ENCODE data around the gene HIVEP3.

Gene HIVEP3

DNA sequence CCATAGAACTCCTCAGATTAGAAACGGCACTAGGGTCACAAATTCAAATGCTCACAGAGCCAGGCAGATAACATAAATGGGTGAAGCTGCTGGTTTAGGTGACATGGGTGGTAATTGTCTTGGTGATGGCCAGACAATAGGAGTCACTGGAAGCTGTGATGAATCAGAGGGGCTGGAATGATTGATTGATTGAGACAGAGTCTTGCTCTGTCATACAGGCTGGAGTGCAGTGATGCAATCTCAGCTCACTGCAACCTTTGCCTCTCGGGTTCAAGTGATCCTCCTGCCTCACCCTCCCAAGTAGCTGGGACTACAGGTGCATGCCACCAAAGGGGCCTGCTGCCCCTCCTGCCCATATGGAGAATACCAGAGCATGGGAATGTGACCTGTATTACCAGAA is 63.0 kb downstream of the HIVEP3 start:
- Histone ChIP-seq H3K4me2 (ENCODE audit: insufficient read depth, low read length) (no peak overlapping the region), H3K9me3 (ENCODE audit: insufficient read depth, low read length, severe bottlenecking) (no peaks in the 10 kb centered on the region), H3K27ac (ENCODE audit: low read length) (peak overlapping the region; percentile 52), H2AFZ (ENCODE audit: low read depth, low read length) (no peak overlapping the region), H3K79me2 (ENCODE audit: insufficient read depth, low read length) (peaks cover 94% of the 10 kb centered on the region), H3K36me3 (ENCODE audit: insufficient read depth, low read length) (peaks cover 77% of the 10 kb centered on the region), H3K4me1 (ENCODE audit: insufficient read depth, low read length) (peaks cover 51% of the 10 kb centered on the region), H3K27me3 (ENCODE audit: insufficient read depth, low read length, poor library complexity) (no peaks in the 10 kb centered on the region), H3K4me3 (ENCODE audit: low read depth in 1 of 2, low read length in 2 of 2) (no peak overlapping the region), H4K20me1 (ENCODE audit: insufficient read depth, low read length) (peaks cover 61% of the 10 kb centered on the region), H3K9ac (ENCODE audit: low read depth, low read length) (no peak overlapping the region)
- DNase-seq: no peak
- TF ChIP-seq, protein P1, sequence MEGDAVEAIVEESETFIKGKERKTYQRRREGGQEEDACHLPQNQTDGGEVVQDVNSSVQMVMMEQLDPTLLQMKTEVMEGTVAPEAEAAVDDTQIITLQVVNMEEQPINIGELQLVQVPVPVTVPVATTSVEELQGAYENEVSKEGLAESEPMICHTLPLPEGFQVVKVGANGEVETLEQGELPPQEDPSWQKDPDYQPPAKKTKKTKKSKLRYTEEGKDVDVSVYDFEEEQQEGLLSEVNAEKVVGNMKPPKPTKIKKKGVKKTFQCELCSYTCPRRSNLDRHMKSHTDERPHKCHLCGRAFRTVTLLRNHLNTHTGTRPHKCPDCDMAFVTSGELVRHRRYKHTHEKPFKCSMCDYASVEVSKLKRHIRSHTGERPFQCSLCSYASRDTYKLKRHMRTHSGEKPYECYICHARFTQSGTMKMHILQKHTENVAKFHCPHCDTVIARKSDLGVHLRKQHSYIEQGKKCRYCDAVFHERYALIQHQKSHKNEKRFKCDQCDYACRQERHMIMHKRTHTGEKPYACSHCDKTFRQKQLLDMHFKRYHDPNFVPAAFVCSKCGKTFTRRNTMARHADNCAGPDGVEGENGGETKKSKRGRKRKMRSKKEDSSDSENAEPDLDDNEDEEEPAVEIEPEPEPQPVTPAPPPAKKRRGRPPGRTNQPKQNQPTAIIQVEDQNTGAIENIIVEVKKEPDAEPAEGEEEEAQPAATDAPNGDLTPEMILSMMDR (IDR thresholded peaks at IDR 0.05; ENCODE audit: borderline replicate concordance, extremely low read depth, low read length, poor library complexity, severe bottlenecking): no peak
- no peak for TF ChIP-seq EZH2 (IDR thresholded peaks at IDR 0.05; ENCODE audit: borderline replicate concordance, low read depth, low read length, severe bottlenecking)
- no peak for ATAC-seq (ENCODE audit: insufficient read depth, low read depth)

DNA sequence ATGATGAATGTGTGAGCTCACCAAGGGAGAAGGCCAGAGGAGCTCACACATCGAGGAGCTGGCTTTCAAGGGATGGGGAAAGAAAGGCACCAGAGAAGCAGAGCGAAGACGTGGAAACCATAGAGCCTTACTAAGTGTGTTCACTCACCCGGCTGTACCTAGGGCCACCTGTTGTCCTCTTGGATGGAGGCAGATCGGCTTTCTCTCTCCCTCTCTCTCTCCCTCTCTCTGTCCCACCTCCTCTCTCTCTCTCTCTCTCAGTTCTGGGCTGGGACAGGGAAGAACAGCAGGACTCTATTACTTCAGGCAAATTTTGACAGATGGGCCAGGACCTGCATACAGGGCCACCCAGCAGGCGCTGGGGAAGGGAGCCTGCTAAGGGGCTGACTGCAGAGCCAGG is 64.8 kb downstream of the HIVEP3 start:
- Histone ChIP-seq H3K4me3 (ENCODE audit: low read depth in 1 of 2, low read length in 2 of 2) (no peak overlapping the region), H3K4me2 (ENCODE audit: insufficient read depth, low read length) (no peak overlapping the region), H3K9me3 (ENCODE audit: insufficient read depth, low read length, severe bottlenecking) (no peaks in the 10 kb centered on the region), H3K79me2 (ENCODE audit: insufficient read depth, low read length) (peaks cover 93% of the 10 kb centered on the region), H3K36me3 (ENCODE audit: insufficient read depth, low read length) (peaks cover 67% of the 10 kb centered on the region), H4K20me1 (ENCODE audit: insufficient read depth, low read length) (peaks cover 59% of the 10 kb centered on the region), H3K9ac (ENCODE audit: low read depth, low read length) (no peak overlapping the region), H3K27me3 (ENCODE audit: insufficient read depth, low read length, poor library complexity) (no peaks in the 10 kb centered on the region), H2AFZ (ENCODE audit: low read depth, low read length) (no peak overlapping the region), H3K27ac (ENCODE audit: low read length) (peak overlapping the region; percentile 62), H3K4me1 (ENCODE audit: insufficient read depth, low read length) (peaks cover 66% of the 10 kb centered on the region)
- DNase-seq (no peak), ATAC-seq (ENCODE audit: insufficient read depth, low read depth) (no peak)
- TF ChIP-seq, protein P1 (IDR thresholded peaks at IDR 0.05; ENCODE audit: borderline replicate concordance, extremely low read depth, low read length, poor library complexity, severe bottlenecking): no peak
- no peak for TF ChIP-seq EZH2 (IDR thresholded peaks at IDR 0.05; ENCODE audit: borderline replicate concordance, low read depth, low read length, severe bottlenecking)

DNA sequence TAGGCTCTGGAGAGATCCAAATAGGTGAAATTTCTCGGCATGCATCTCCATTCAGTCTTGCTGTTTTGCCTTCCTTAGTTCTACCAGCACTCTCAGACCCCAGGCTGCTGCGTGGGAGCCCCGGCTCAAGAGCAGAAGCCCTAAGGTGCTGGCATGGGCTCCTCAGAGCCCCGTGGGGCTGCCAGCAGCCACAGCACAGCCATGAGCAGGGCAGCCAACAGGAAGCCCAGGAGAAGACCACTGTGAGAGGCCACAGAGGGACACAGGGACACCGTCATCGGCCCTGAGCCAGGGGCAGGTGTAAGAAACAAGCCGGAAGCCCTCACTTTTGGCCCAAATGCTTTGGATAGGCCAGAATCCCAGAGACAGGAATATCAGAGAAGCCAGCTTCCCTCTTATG is 66.6 kb downstream of the HIVEP3 start:
- peaks cover 61% of the 10 kb centered on the region for H3K4me1 ChIP-seq (ENCODE audit: insufficient read depth, low read length)
- no peak for DNase-seq
- H4K20me1 ChIP-seq (ENCODE audit: insufficient read depth, low read length): peaks cover 66% of the 10 kb centered on the region
- peaks cover 93% of the 10 kb centered on the region for H3K79me2 ChIP-seq (ENCODE audit: insufficient read depth, low read length)
- peak overlapping the region; percentile 62 for H3K27ac ChIP-seq (ENCODE audit: low read length)
- H2AFZ ChIP-seq (ENCODE audit: low read depth, low read length): no peak overlapping the region
- no peaks in the 10 kb centered on the region for H3K9me3 ChIP-seq (ENCODE audit: insufficient read depth, low read length, severe bottlenecking)
- no peak for TF ChIP-seq EZH2 (IDR thresholded peaks at IDR 0.05; ENCODE audit: borderline replicate concordance, low read depth, low read length, severe bottlenecking)
- TF ChIP-seq, protein P1 (IDR thresholded peaks at IDR 0.05; ENCODE audit: borderline replicate concordance, extremely low read depth, low read length, poor library complexity, severe bottlenecking): no peak
- H3K36me3 ChIP-seq (ENCODE audit: insufficient read depth, low read length): peaks cover 67% of the 10 kb centered on the region
- H3K9ac ChIP-seq (ENCODE audit: low read depth, low read length): no peak overlapping the region
- ATAC-seq (ENCODE audit: insufficient read depth, low read depth): no peak
- H3K4me3 ChIP-seq (ENCODE audit: low read depth in 1 of 2, low read length in 2 of 2): no peak overlapping the region
- no peak overlapping the region for H3K4me2 ChIP-seq (ENCODE audit: insufficient read depth, low read length)
- no peaks in the 10 kb centered on the region for H3K27me3 ChIP-seq (ENCODE audit: insufficient read depth, low read length, poor library complexity)

DNA sequence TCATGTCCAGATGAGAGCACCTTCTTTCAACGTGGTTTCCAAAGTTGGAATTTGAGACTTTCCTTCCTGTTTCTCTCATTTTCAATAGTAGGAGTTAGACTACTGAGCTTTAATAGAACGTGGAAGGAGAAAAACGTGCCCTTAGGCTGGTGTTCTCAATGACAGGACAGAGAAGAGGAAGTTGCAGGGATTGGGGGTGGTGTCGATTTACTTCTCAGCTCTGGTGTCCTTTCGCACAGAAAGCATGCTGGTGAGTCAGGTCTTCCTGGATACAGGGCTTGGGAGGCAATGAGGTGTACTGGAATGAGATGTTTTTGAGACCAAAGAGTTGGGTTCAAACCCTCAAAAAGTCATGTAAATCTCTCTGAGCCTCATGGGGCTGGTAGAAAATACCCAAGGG is 67.1 kb downstream of the HIVEP3 start:
- no peaks in the 10 kb centered on the region for H3K9me3 ChIP-seq (ENCODE audit: insufficient read depth, low read length, severe bottlenecking)
- DNase-seq (no peak), ATAC-seq (ENCODE audit: insufficient read depth, low read depth) (no peak)
- H3K79me2 ChIP-seq (ENCODE audit: insufficient read depth, low read length): peaks cover 93% of the 10 kb centered on the region
- no peak overlapping the region; the same call in 1 of the 2 replicates for H3K4me2 ChIP-seq (ENCODE audit: insufficient read depth, low read length)
- H3K27me3 ChIP-seq (ENCODE audit: insufficient read depth, low read length, poor library complexity): no peaks in the 10 kb centered on the region
- peaks cover 67% of the 10 kb centered on the region for H3K36me3 ChIP-seq (ENCODE audit: insufficient read depth, low read length)
- H3K4me3 ChIP-seq (ENCODE audit: low read depth in 1 of 2, low read length in 2 of 2): no peak overlapping the region
- H3K4me1 ChIP-seq (ENCODE audit: insufficient read depth, low read length): peaks cover 61% of the 10 kb centered on the region
- TF ChIP-seq EZH2 (IDR thresholded peaks at IDR 0.05; ENCODE audit: borderline replicate concordance, low read depth, low read length, severe bottlenecking): no peak
- TF ChIP-seq, protein P1 (IDR thresholded peaks at IDR 0.05; ENCODE audit: borderline replicate concordance, extremely low read depth, low read length, poor library complexity, severe bottlenecking): no peak
- H4K20me1 ChIP-seq (ENCODE audit: insufficient read depth, low read length): peaks cover 66% of the 10 kb centered on the region
- H2AFZ ChIP-seq (ENCODE audit: low read depth, low read length): no peak overlapping the region
- peak overlapping the region; percentile 62 for H3K27ac ChIP-seq (ENCODE audit: low read length)
- no peak overlapping the region for H3K9ac ChIP-seq (ENCODE audit: low read depth, low read length)

Data from DND-41 (cell line).